22Rv1 (cell line): ENCODE data around the gene EIF2S2.

Experiments used
- CTCF ChIP-seq: fragments of 450-650 bp; IDR thresholded peaks from 2 replicates; pipeline ENCODE4 v1.5.1; 2017; ENCODE audit warnings: mild to moderate bottlenecking
- ZFX ChIP-seq: fragments of 450-650 bp; IDR thresholded peaks from 2 replicates; pipeline ENCODE4 v1.6.1; 2017; ENCODE audit warnings: antibody characterized with exemption, borderline replicate concordance

- TF ChIP-seq CTCF (no peak), ZFX (no peak)
Observed at GRCh38 chr20:34045930-34046725, 65.9 kb downstream of the EIF2S2 start.
